Subcutaneous adipose tissue (tissue), 4 donors: ENCODE results near the gene NECAP2. TPM values are rescaled to one million over a fixed set of nuclear protein-coding genes. Genes with fewer than 3 reads are reported as not detected.

Experiments
- total RNA-seq, 4 donors: library from RNA; depleted of rRNA; stranded (reverse); fragments of >200 nt; gene quantifications; one replicate each; pipeline ENCODE4 v1.1.0, GENCODE V29; 2016
- TF ChIP-seq, protein P1 (sequence below): fragments of 450-650 bp; IDR thresholded peaks from one replicate; pipeline ENCODE4 v1.5.1; 2016; ENCODE audit warnings: low read depth, mild to moderate bottlenecking, control low read depth, antibody characterized with exemption, moderate library complexity

NECAP2 gene
- total RNA-seq, 4 donors from 2014 or later = 44.5 to 101 (median 63.5) TPM

- TF ChIP-seq, protein P1, sequence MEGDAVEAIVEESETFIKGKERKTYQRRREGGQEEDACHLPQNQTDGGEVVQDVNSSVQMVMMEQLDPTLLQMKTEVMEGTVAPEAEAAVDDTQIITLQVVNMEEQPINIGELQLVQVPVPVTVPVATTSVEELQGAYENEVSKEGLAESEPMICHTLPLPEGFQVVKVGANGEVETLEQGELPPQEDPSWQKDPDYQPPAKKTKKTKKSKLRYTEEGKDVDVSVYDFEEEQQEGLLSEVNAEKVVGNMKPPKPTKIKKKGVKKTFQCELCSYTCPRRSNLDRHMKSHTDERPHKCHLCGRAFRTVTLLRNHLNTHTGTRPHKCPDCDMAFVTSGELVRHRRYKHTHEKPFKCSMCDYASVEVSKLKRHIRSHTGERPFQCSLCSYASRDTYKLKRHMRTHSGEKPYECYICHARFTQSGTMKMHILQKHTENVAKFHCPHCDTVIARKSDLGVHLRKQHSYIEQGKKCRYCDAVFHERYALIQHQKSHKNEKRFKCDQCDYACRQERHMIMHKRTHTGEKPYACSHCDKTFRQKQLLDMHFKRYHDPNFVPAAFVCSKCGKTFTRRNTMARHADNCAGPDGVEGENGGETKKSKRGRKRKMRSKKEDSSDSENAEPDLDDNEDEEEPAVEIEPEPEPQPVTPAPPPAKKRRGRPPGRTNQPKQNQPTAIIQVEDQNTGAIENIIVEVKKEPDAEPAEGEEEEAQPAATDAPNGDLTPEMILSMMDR = no peak
Measured at GRCh38 chr1:16449065-16449464, 8.5 kb downstream of the NECAP2 start.

DNA sequence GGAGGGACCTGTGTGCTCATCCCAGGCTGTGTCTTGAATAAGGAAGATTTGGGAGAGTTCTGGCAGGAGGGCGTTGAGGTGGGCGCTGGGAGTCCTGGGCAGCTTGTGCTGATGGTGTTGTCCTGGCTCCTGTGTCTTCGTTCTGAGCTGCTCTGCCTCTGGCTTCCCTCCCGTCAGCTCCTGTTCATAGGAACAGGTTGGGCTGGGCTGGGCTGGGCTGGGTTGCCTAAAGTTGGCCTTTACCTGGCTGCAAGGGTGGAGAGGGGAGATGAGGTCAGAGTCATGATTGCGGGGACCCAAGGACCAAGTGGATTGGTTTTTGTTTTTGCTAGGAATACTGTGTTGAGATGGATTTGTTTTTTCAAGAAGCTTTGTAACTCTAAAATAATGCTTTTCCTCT lies 9.1 kb downstream of the NECAP2 start:
- TF ChIP-seq, protein P1 = no peak

- TF ChIP-seq, protein P1 = no peak
Measured at GRCh38 chr1:16450863-16451481, 10.4 kb downstream of the NECAP2 start.

DNA sequence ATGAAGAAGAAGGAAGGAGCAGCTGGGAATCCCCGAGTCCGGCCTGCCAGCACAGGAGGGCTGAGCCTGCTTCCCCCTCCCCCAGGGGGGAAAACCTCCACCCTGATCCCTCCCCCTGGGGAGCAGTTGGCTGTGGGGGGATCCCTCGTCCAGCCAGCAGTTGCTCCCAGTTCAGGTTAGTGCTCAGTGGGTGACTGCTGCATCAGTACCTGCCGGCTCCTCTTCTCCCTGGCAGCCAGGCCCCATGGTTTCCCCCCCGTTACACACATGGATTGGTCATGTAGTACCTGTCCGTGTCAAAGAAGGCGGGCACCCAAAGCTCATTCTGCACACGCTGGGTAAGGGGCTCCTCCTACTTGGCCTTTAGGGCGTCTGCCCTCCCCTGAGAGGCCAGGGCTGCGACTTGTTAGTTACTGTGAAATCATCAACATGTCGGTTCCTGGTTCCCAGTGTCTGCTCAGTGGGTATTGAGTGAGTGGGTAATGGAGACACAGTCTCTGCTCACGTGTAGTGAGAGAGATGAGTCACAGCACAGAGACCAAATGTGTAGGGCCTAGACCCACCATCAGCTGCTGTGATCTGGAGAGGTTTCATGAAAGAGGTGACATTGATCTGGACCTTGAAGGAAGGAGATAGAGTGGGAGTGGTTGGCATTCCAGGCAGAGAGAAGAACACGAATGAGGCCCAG lies 11.5 kb downstream of the NECAP2 start:
- TF ChIP-seq, protein P1 = no peak

GRCh38 chr1:16458831-16459230 lies 18.3 kb downstream of the NECAP2 start:
- TF ChIP-seq, protein P1 = no peak

- TF ChIP-seq, protein P1 = no peak
Measured at GRCh38 chr1:16459352-16459925, 18.9 kb downstream of the NECAP2 start.

GRCh38 chr1:16461681-16462080 lies 21.2 kb downstream of the NECAP2 start:
- TF ChIP-seq, protein P1 = no peak
